Upper lobe of left lung (tissue), 6 donors: ENCODE measurements around the gene DSTN. TPM values are rescaled to one million over a fixed set of nuclear protein-coding genes. Genes with fewer than 3 reads are reported as not detected.

Experiments used
- ATAC-seq, 2 donors: fragments of 200-7000 bp; cut with Tn5 transposase; one replicate each; pipeline ENCODE4 v1.9.1; 2022; ENCODE audit warnings: mild to moderate bottlenecking in 2 of 2, moderate library complexity in 2 of 2; ENCODE audit not compliant: low FRiP score in 2 of 2
- DNase-seq, 2 donors: peaks; one replicate each; pipeline ENCODE4 v3.0.0-alpha.2; 2019 to 2020
- H3K27ac ChIP-seq, 4 donors: fragments of 200-600 bp; sonication (generic); one replicate each; pipeline ENCODE4 v1.5.1; 2016 to 2019
- H3K27me3 ChIP-seq, 4 donors: fragments of 200-600 bp; sonication (generic); one replicate each; pipeline ENCODE4 v1.5.1; 2017 to 2019
- H3K36me3 ChIP-seq, 4 donors: fragments of 200-600 bp; sonication (generic); one replicate each; pipeline ENCODE4 v1.5.1; 2016 to 2019
- H3K4me1 ChIP-seq, 4 donors: fragments of 200-600 bp; sonication (generic); one replicate each; pipeline ENCODE4 v1.5.1; 2018 to 2019
- H3K4me3 ChIP-seq, 4 donors: fragments of 200-600 bp; sonication (generic); one replicate each; pipeline ENCODE4 v1.5.1; 2017 to 2019; ENCODE audit warnings: mild to moderate bottlenecking in 2 of 4, moderate library complexity in 1 of 4
- H3K9me3 ChIP-seq, 4 donors: fragments of 200-600 bp; sonication (generic); one replicate each; pipeline ENCODE4 v1.5.1; 2018 to 2019
- CTCF ChIP-seq, 6 experiments: fragments of 450-650 bp in 4 of 6; fragments of 200-600 bp in 2 of 6; sonication (generic) in 2 of 6; IDR thresholded peaks; one replicate each; pipeline ENCODE4 v1.5.1; 2016 to 2019; ENCODE audit warnings: antibody characterized with exemption in 6 of 6
- EP300 ChIP-seq, 4 donors: sonication (generic); formaldehyde crosslinking; IDR thresholded peaks; one replicate each; pipeline ENCODE4 v1.5.1; 2017; ENCODE audit warnings: antibody characterized with exemption in 4 of 4, control low read depth in 2 of 4
- POLR2A ChIP-seq, 4 donors: fragments of 450-650 bp; IDR thresholded peaks; one replicate each; pipeline ENCODE4 v1.5.1; 2016 to 2017; ENCODE audit warnings: antibody characterized with exemption in 4 of 4, mild to moderate bottlenecking in 2 of 4
- POLR2AphosphoS5 ChIP-seq, 2 donors: sonication (generic); formaldehyde crosslinking; IDR thresholded peaks; one replicate each; pipeline ENCODE4 v1.5.1; 2017; ENCODE audit warnings: antibody characterized with exemption in 2 of 2
- WGBS, 2 donors: methylation state at CpG; one replicate each; pipeline ENCODE4 v1.1.5; 2017 to 2018; 5-methylcytosine and 5-hydroxymethylcytosine counted together
- total RNA-seq, 6 donors: library from RNA; depleted of rRNA in 4 of 6; stranded (reverse); fragments of >200 nt in 4 of 6; gene quantifications; one replicate each; pipeline versions ENCODE4 v1.1.0 to v1.2.1, GENCODE V29; 2016 to 2021
- donor health status: DM: no; HTN: no; CAD: no; lungs with moderate emphysema.
- donor health status: DM: no; HTN: yes; CAD: no; lungs with severe emphysema.

Gene DSTN
- total RNA-seq, 6 donors from 2014 or later: 235 to 735 (median 513) TPM

GRCh38 chr20:17622086-17622850, 52.4 kb downstream of the DSTN start:
- Histone ChIP-seq H3K27me3 (no peaks in the 10 kb centered on the region), H3K4me1 (no peaks in the 10 kb centered on the region), H3K27ac (no peak overlapping the region), H3K9me3 (no peaks in the 10 kb centered on the region), H3K36me3 (peaks cover 32 to 100% (median 95%) of the 10 kb centered on the region in 4 donors), H3K4me3 (no peak overlapping the region)
- no peak for TF ChIP-seq EP300 (IDR thresholded peaks at IDR 0.05)
- WGBS, 2 donors: 89 to 91% methylated on average over 11 of the region's 11 CpGs
- ATAC-seq (no peak), DNase-seq (peak in 1 of 2 donors; percentile 10)

- DNase-seq (peak in 1 of 2 donors; percentile 20), ATAC-seq (no peak)
- H3K4me3 ChIP-seq: no peak overlapping the region
- H3K9me3 ChIP-seq: no peaks in the 10 kb centered on the region
- H3K27ac ChIP-seq: no peak overlapping the region
- TF ChIP-seq CTCF (IDR thresholded peaks at IDR 0.05): no peak
- no peak for TF ChIP-seq EP300 (IDR thresholded peaks at IDR 0.05)
- TF ChIP-seq POLR2AphosphoS5 (IDR thresholded peaks at IDR 0.05): no peak
- TF ChIP-seq POLR2A (IDR thresholded peaks at IDR 0.05): no peak
- H3K4me1 ChIP-seq: no peaks in the 10 kb centered on the region
- H3K36me3 ChIP-seq: peaks cover 32 to 100% (median 96%) of the 10 kb centered on the region in 4 donors
- no peaks in the 10 kb centered on the region for H3K27me3 ChIP-seq
- WGBS, 2 donors: 96% methylated on average over 9 of the region's 9 CpGs; no CpG with 5 or more reads in 1 of the 2 donors
These were observed 53.1 kb downstream of the DSTN start for GRCh38 chr20:17622851-17623508.

DNA sequence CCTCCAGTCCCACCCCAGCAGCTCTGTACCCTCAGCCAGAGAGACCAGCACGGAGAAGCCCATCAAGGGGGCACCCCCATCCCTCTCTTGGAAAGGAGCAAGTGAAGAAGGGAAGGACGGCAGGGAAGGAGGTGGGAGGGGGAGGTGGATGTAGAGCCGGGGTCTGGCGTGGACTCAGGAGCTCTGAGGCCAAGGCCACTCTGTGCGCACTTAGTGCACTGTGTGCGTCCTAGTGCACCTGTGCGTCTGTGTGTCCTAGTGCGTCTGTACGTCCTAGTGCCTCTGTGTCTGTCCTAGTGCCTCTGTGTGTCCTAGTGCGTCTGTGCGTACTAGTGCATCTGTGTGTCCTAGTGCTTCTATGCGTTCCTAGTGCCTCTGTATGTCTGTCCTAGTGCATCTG, 54.2 kb downstream of the DSTN start:
- Histone ChIP-seq H3K4me3 (no peak overlapping the region), H3K9me3 (no peaks in the 10 kb centered on the region), H3K4me1 (no peaks in the 10 kb centered on the region), H3K27me3 (no peaks in the 10 kb centered on the region), H3K27ac (no peak overlapping the region), H3K36me3 (peaks cover 32 to 100% (median 97%) of the 10 kb centered on the region in 4 donors)
- 95 to 98% methylated on average over 11 to 12 of the region's 12 CpGs for WGBS, 2 donors
- DNase-seq (no peak), ATAC-seq (no peak)
- TF ChIP-seq EP300 (IDR thresholded peaks at IDR 0.05): no peak
- no peak for TF ChIP-seq POLR2A (IDR thresholded peaks at IDR 0.05)
- no peak for TF ChIP-seq CTCF (IDR thresholded peaks at IDR 0.05)
- no peak for TF ChIP-seq POLR2AphosphoS5 (IDR thresholded peaks at IDR 0.05)

DNA sequence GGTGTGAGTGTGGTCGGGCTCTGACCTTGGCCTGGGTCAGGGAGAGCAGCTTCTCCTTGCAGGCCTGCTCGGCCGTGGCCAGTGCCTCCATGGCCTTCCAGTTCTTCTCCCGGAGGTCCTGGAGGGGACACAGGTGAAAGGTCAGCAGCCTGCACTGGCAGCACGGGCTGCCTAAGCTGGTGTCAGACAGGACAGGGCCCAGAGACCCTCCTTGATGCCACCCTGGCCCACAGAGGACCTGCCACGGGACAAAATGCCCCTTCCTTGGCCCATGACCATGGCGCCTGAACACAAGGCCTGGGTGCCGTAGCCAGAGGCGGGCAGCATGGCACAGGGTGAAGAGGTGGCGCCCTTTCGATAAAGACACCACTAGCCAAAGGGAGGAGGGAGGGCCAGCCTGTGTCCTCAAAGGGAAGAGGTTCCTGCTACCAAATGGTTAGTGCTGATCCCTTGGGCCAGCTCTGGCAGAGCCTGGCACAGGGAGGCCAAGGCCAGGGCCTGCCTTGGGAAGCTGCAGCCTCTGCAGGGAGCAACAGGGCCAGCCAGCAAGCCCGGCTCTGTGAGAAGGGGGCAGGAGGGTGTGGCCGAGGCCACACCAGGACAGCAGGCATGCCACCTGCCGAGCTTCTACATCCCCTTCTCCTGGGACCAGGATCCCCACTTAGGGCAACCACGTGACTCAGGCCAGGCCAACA, 54.8 kb downstream of the DSTN start:
- H3K36me3 ChIP-seq: peaks cover 32 to 100% (median 97%) of the 10 kb centered on the region in 4 donors
- H3K27ac ChIP-seq: no peak overlapping the region
- no peak overlapping the region for H3K4me3 ChIP-seq
- ATAC-seq (no peak), DNase-seq (peak in 1 of 2 donors; percentile 65)
- TF ChIP-seq EP300 (IDR thresholded peaks at IDR 0.05): no peak
- no peak for TF ChIP-seq CTCF (IDR thresholded peaks at IDR 0.05)
- H3K9me3 ChIP-seq: no peaks in the 10 kb centered on the region
- 82 to 93% methylated on average over 6 to 15 of the region's 15 CpGs for WGBS, 2 donors
- H3K4me1 ChIP-seq: no peaks in the 10 kb centered on the region
- no peaks in the 10 kb centered on the region for H3K27me3 ChIP-seq
